Trophoblast cell (in vitro differentiated cells and primary cell): Measurements from ENCODE around the gene MSMO1.

Experiments
- DNase-seq, 2 donors: peaks; one replicate each; pipeline ENCODE4 v3.0.0-alpha.2; 2016
- H2AFZ ChIP-seq: 2 replicates; pipeline ENCODE4 v1.6.1; 2013; ENCODE audit warnings: low read length, moderate library complexity, mild to moderate bottlenecking; ENCODE audit not compliant: insufficient read depth, poor library complexity
- H2AK5ac ChIP-seq: 2 replicates; pipeline ENCODE4 v1.6.1; 2013; ENCODE audit warnings: mild to moderate bottlenecking, low read length
- H2BK120ac ChIP-seq: 2 replicates; pipeline ENCODE4 v1.6.1; 2013; ENCODE audit warnings: low read length, mild to moderate bottlenecking, moderate library complexity; ENCODE audit not compliant: insufficient read depth, poor library complexity
- H2BK12ac ChIP-seq: 2 replicates; pipeline ENCODE4 v1.6.1; 2013; ENCODE audit warnings: mild to moderate bottlenecking, low read length, moderate library complexity
- H2BK5ac ChIP-seq: 2 replicates; pipeline ENCODE4 v1.6.1; 2013; ENCODE audit warnings: low read length, low read depth, moderate library complexity, mild to moderate bottlenecking; ENCODE audit not compliant: poor library complexity
- H3K14ac ChIP-seq: 2 replicates; pipeline ENCODE4 v1.6.1; 2013; ENCODE audit warnings: mild to moderate bottlenecking, low read length
- H3K18ac ChIP-seq: 2 replicates; pipeline ENCODE4 v1.6.1; 2013; ENCODE audit warnings: mild to moderate bottlenecking, low read length
- H3K23ac ChIP-seq: 2 replicates; pipeline ENCODE4 v1.6.1; 2013; ENCODE audit warnings: low read length
- H3K27ac ChIP-seq: 2 replicates; pipeline ENCODE4 v1.5.1; 2013; ENCODE audit warnings: low read depth, mild to moderate bottlenecking, inconsistent platforms, low read length, moderate library complexity
- H3K27me3 ChIP-seq: 2 replicates; pipeline ENCODE4 v1.6.1; 2013; ENCODE audit warnings: inconsistent platforms, mild to moderate bottlenecking, low read length, moderate library complexity; ENCODE audit not compliant: insufficient read depth
- H3K36me3 ChIP-seq, 2 experiments: 1 replicate in 1 of 2; 2 replicates in 1 of 2; pipeline ENCODE4 v1.6.1; 2013; ENCODE audit warnings: low read length in 2 of 2, mild to moderate bottlenecking in 2 of 2, moderate library complexity in 1 of 2; ENCODE audit not compliant: insufficient read depth in 2 of 2, control insufficient read depth in 1 of 2
- H3K4ac ChIP-seq: 2 replicates; pipeline ENCODE4 v1.6.1; 2013; ENCODE audit warnings: low read depth, mild to moderate bottlenecking, low read length, moderate library complexity
- H3K4me1 ChIP-seq, 2 experiments: 1 replicate in 1 of 2; 2 replicates in 1 of 2; pipeline ENCODE4 v1.6.1; 2013; ENCODE audit warnings: low read length in 2 of 2, mild to moderate bottlenecking in 2 of 2, moderate library complexity in 1 of 2; ENCODE audit not compliant: insufficient read depth in 2 of 2, control insufficient read depth in 1 of 2
- H3K4me2 ChIP-seq: 2 replicates; pipeline ENCODE4 v1.6.1; 2013; ENCODE audit warnings: inconsistent platforms, mild to moderate bottlenecking, low read length, moderate library complexity
- H3K4me3 ChIP-seq: 2 replicates; pipeline ENCODE4 v1.5.1; 2013; ENCODE audit warnings: mild to moderate bottlenecking, low read depth, low read length, inconsistent platforms
- H3K79me1 ChIP-seq: one replicate; pipeline ENCODE4 v1.6.1; 2013; ENCODE audit warnings: low read length
- H3K79me2 ChIP-seq: 2 replicates; pipeline ENCODE4 v1.6.1; 2013; ENCODE audit warnings: low read length, mild to moderate bottlenecking; ENCODE audit not compliant: control insufficient read depth, insufficient read depth, poor library complexity
- H3K9ac ChIP-seq: 2 replicates; pipeline ENCODE4 v1.6.1; 2013; ENCODE audit warnings: mild to moderate bottlenecking, low read length
- H3K9me3 ChIP-seq: 2 replicates; pipeline ENCODE4 v1.6.1; 2013; ENCODE audit warnings: low read depth, mild to moderate bottlenecking, control low read depth, inconsistent platforms, low read length; ENCODE audit not compliant: insufficient read depth
- H4K12ac ChIP-seq: 2 replicates; pipeline ENCODE4 v1.6.1; 2013; ENCODE audit warnings: low read depth, mild to moderate bottlenecking, low read length, moderate library complexity
- H4K8ac ChIP-seq: 2 replicates; pipeline ENCODE4 v1.6.1; 2013; ENCODE audit warnings: low read depth, mild to moderate bottlenecking, low read length, moderate library complexity
- H4K91ac ChIP-seq: one replicate; pipeline ENCODE4 v1.6.1; 2013; ENCODE audit warnings: low read depth, mild to moderate bottlenecking, low read length, moderate library complexity
- WGBS: extraction: QIAGEN DNeasy Blood & Tissue Kit; methylation state at CpG from one replicate; pipeline ENCODE4 v1.1.7; 2013; ENCODE audit warnings: missing lambda C conversion rate; ENCODE audit not compliant: insufficient read length, insufficient coverage; ENCODE audit errors: extremely low coverage; 5-methylcytosine and 5-hydroxymethylcytosine counted together

Gene MSMO1

DNA sequence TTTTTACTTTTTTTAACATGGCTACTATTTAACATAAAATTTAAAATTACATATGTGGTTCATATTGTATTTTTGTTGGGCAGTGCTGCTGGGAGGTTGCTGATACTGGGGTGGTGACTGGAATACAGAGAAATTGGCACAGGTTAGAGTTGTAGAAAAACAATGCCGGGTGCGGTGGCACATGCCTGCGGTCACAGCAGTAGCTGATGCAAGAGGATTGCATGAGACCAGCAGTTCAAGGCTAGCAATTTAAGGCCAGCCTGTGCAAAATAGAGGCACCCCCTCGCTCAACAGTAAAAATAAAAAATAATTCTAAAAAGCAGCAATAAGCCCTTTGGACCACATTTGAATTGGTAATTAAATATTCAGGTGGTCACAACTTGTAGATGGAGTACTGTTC, 39.6 kb downstream of the MSMO1 start:
- H2AFZ ChIP-seq: no peak overlapping the region
- H3K79me2 ChIP-seq: no peaks in the 10 kb centered on the region
- H3K4me2 ChIP-seq: no peak overlapping the region
- no peak overlapping the region for H2AK5ac ChIP-seq
- no peak overlapping the region for H3K27ac ChIP-seq
- H3K79me1 ChIP-seq: no peaks in the 10 kb centered on the region
- no peak overlapping the region for H4K91ac ChIP-seq
- H2BK12ac ChIP-seq: no peak overlapping the region
- H3K4me3 ChIP-seq: no peak overlapping the region
- H4K8ac ChIP-seq: no peak overlapping the region
- peak overlapping the region; percentile 73 for H3K9ac ChIP-seq
- no peak overlapping the region for H2BK120ac ChIP-seq
- no peak overlapping the region for H3K14ac ChIP-seq
- H3K23ac ChIP-seq: no peak overlapping the region
- no peak overlapping the region for H3K4ac ChIP-seq
- H2BK5ac ChIP-seq: no peak overlapping the region
- peaks cover 0 to 2% of the 10 kb centered on the region in 2 experiments for H3K4me1 ChIP-seq
- no peaks in the 10 kb centered on the region for H3K36me3 ChIP-seq
- no peak for DNase-seq
- H3K18ac ChIP-seq: no peak overlapping the region
- no peaks in the 10 kb centered on the region for H3K27me3 ChIP-seq
- no peak overlapping the region for H4K12ac ChIP-seq
- no CpG with 5 or more reads among the region's 4 CpGs for WGBS
- no peaks in the 10 kb centered on the region for H3K9me3 ChIP-seq

DNA sequence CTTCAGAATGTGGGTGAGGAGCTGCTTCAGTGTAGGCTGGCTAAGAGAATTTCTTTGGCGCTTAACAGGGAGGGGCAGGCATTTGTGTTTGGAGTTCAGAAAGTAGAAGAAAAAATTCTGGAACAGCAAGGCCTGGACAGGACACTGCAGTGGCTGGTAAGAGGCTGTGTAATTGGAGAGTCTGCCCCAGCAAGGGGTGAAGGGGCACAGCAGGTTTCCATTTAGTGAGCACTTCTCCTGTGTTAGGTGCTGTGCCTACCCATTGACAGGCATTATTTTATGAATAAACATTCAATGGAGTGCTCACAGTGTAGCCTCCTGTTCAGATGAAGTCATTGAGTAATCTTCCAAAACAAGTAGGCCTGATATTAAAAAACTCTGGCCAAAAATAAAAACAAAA, 40.6 kb downstream of the MSMO1 start:
- DNase-seq: no peak
- WGBS: no CpG with 5 or more reads among the region's 1 CpG

DNA sequence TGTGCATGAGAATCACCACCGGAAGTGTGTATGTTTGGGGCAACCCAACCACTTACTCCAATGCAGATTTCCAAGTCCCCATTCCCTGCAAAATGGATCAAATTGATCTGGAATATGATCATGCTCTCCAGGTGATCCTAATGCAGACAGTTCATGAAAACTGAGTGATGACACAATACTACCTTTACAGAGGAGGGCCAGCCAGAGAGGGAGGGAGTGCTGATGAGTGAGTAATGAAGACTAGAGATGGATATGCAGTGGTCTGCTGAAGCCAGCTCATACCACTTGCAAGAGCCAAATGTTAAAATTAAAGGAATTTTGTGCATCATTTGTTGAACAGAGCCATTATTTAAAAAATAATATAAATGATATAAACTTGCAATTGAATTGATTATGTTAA, 41.1 kb downstream of the MSMO1 start:
- Histone ChIP-seq H3K23ac (no peak overlapping the region), H2AK5ac (no peak overlapping the region), H4K8ac (no peak overlapping the region), H2BK120ac (no peak overlapping the region), H2AFZ (no peak overlapping the region), H3K9ac (no peak overlapping the region), H3K4me1 (peaks cover 0 to 2% of the 10 kb centered on the region in 2 experiments), H3K79me1 (no peaks in the 10 kb centered on the region), H3K36me3 (no peaks in the 10 kb centered on the region), H3K9me3 (no peaks in the 10 kb centered on the region), H3K4ac (no peak overlapping the region), H3K4me3 (no peak overlapping the region), H3K27me3 (no peaks in the 10 kb centered on the region), H3K79me2 (no peaks in the 10 kb centered on the region), H3K14ac (no peak overlapping the region), H2BK5ac (no peak overlapping the region), H3K4me2 (no peak overlapping the region), H4K12ac (no peak overlapping the region), H3K18ac (no peak overlapping the region), H2BK12ac (no peak overlapping the region), H4K91ac (no peak overlapping the region), H3K27ac (no peak overlapping the region)
- WGBS: no CpG with 5 or more reads among the region's 1 CpG
- no peak for DNase-seq

More for the DNA sequence above, 40.6 kb downstream of the MSMO1 start:
- Histone ChIP-seq H3K36me3 (no peaks in the 10 kb centered on the region), H3K4me3 (no peak overlapping the region), H3K4me1 (peaks cover 0 to 2% of the 10 kb centered on the region in 2 experiments), H2BK5ac (no peak overlapping the region), H2BK120ac (no peak overlapping the region), H3K79me2 (no peaks in the 10 kb centered on the region), H2BK12ac (no peak overlapping the region), H3K9ac (no peak overlapping the region), H3K14ac (no peak overlapping the region), H3K9me3 (no peaks in the 10 kb centered on the region), H4K8ac (no peak overlapping the region), H3K4ac (no peak overlapping the region), H3K23ac (no peak overlapping the region), H3K27me3 (no peaks in the 10 kb centered on the region), H3K79me1 (no peaks in the 10 kb centered on the region), H4K91ac (no peak overlapping the region), H2AK5ac (no peak overlapping the region), H3K27ac (no peak overlapping the region), H2AFZ (no peak overlapping the region), H3K18ac (no peak overlapping the region), H4K12ac (no peak overlapping the region), H3K4me2 (no peak overlapping the region)

DNA sequence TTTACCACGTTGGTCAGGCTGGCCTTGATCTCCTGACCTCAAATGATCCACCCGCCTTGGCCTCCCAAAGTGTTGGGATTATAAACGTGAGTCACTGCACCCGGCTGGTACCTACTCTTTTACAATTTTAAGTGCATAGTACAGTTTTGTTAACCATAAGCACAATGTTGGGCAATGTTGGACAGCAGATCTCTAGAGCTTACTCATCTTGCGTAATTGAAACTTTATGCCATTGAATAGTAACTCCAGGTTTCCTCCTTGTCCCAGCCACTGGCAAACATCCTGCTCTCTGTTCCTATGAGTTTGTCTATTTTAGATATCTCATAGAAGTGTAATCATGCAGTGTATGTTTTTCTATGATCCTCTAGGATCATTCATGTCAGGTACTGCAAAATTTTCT, 42.1 kb downstream of the MSMO1 start:
- Histone ChIP-seq H3K14ac (no peak overlapping the region), H3K79me2 (no peaks in the 10 kb centered on the region), H3K23ac (no peak overlapping the region), H3K4ac (no peak overlapping the region), H3K9me3 (no peaks in the 10 kb centered on the region), H3K4me3 (no peak overlapping the region), H4K8ac (no peak overlapping the region), H3K36me3 (no peaks in the 10 kb centered on the region), H2BK5ac (no peak overlapping the region), H2AFZ (no peak overlapping the region), H3K18ac (no peak overlapping the region), H3K27ac (no peak overlapping the region), H3K9ac (no peak overlapping the region), H2AK5ac (no peak overlapping the region), H2BK120ac (no peak overlapping the region), H3K4me1 (peaks cover 0 to 2% of the 10 kb centered on the region in 2 experiments), H3K4me2 (no peak overlapping the region), H4K91ac (no peak overlapping the region), H4K12ac (no peak overlapping the region), H3K79me1 (no peaks in the 10 kb centered on the region), H2BK12ac (no peak overlapping the region), H3K27me3 (no peaks in the 10 kb centered on the region)
- DNase-seq: no peak
- WGBS: no CpG with 5 or more reads among the region's 5 CpGs
